H1 (cell line): ENCODE measurements around the gene KCNH4. TPM values are rescaled to one million over a fixed set of nuclear protein-coding genes. Genes with fewer than 3 reads are reported as not detected.

Source experiments
- CTCF ChIA-PET: fragments of 300-600 bp; sonication (Branson Sonifier 250); formaldehyde crosslinking; loops from one replicate; lab custom pipeline; 2021; ENCODE audit not compliant: partially characterized antibody; lab: Charles Lee
- POLR2A ChIA-PET: fragments of 300-600 bp; sonication (Branson Sonifier 250); formaldehyde crosslinking; loops from one replicate; lab custom pipeline; 2021; ENCODE audit warnings: inconsistent platforms; ENCODE audit not compliant: partially characterized antibody; lab: Charles Lee
- DNase-seq, 2 experiments: peaks; one replicate each; pipeline versions ENCODE4 v3.0.0 to v3.0.0-alpha.2; 2010 to 2022; ENCODE audit warnings: low spot score in 2 of 2, low read depth in 1 of 2, mixed read lengths in 1 of 2
- FAIRE-seq: peaks from 2 replicates; lab custom pipeline; 2011; peaks lifted over from hg19 to GRCh38; lab: Jason Lieb, UNC
- H2AFZ ChIP-seq: 2 replicates; pipeline ENCODE4 v1.8.1; 2012; ENCODE audit warnings: low read length, inconsistent platforms
- H2AK5ac ChIP-seq: 2 replicates; pipeline ENCODE4 v1.6.1; 2013; ENCODE audit warnings: low read depth, low read length
- H2BK120ac ChIP-seq: replicated peaks from 2 replicates; pipeline ENCODE3; 2013; ENCODE audit warnings: low read depth, low read length, inconsistent platforms
- H2BK12ac ChIP-seq: 2 replicates; pipeline ENCODE4 v1.6.1; 2013; ENCODE audit warnings: low read depth, low read length
- H2BK15ac ChIP-seq: 2 replicates; pipeline ENCODE4 v1.6.1; 2013; ENCODE audit warnings: low read length
- H2BK20ac ChIP-seq: 2 replicates; pipeline ENCODE4 v1.6.1; 2013; ENCODE audit warnings: low read length
- H2BK5ac ChIP-seq: 2 replicates; pipeline ENCODE4 v1.6.1; 2013; ENCODE audit warnings: low read depth, low read length
- H3K14ac ChIP-seq: 2 replicates; pipeline ENCODE4 v1.6.1; 2013; ENCODE audit warnings: inconsistent platforms; ENCODE audit not compliant: insufficient read length
- H3K18ac ChIP-seq: 2 replicates; pipeline ENCODE4 v1.6.1; 2013; ENCODE audit warnings: low read length; ENCODE audit errors: extremely low read depth
- H3K23ac ChIP-seq: 2 replicates; pipeline ENCODE4 v1.6.1; 2013; ENCODE audit warnings: inconsistent platforms; ENCODE audit not compliant: insufficient read length
- H3K23me2 ChIP-seq: 2 replicates; pipeline ENCODE4 v1.6.1; 2013; ENCODE audit warnings: low read depth, low read length
- H3K27ac ChIP-seq: 2 replicates; pipeline ENCODE4 v1.6.1; 2011; ENCODE audit warnings: low read depth, low read length, inconsistent platforms
- H3K27me3 ChIP-seq, 4 experiments: replicated peaks in 1 of 4; 1 replicate in 1 of 4; 2 replicates in 3 of 4; pipeline versions ENCODE4 v1.6.1 to v1.8.1; 2011 to 2013; ENCODE audit warnings: low read length in 3 of 4, mild to moderate bottlenecking in 3 of 4, inconsistent platforms in 2 of 4, mixed read lengths in 2 of 4, moderate library complexity in 1 of 4; ENCODE audit not compliant: control insufficient read depth in 3 of 4, insufficient read depth in 3 of 4; ENCODE audit errors: extremely low read depth in 1 of 4
- H3K36me3 ChIP-seq, 4 experiments: 2 replicates each; pipeline versions ENCODE4 v1.6.1 to v1.8.1; 2011 to 2013; ENCODE audit warnings: mild to moderate bottlenecking in 4 of 4, low read length in 3 of 4, moderate library complexity in 2 of 4, control low read depth in 1 of 4, inconsistent platforms in 1 of 4; ENCODE audit not compliant: insufficient read depth in 4 of 4, control insufficient read depth in 2 of 4
- H3K4ac ChIP-seq: replicated peaks from 2 replicates; pipeline ENCODE3; 2013; ENCODE audit warnings: low read length, low read depth, mixed read lengths, inconsistent platforms; ENCODE audit not compliant: insufficient read length
- H3K4me1 ChIP-seq, 4 experiments: replicated peaks in 1 of 4; 1 replicate in 1 of 4; 2 replicates in 3 of 4; pipeline versions ENCODE4 v1.6.1 to v1.8.1; 2011 to 2013; ENCODE audit warnings: low read length in 3 of 4, inconsistent platforms in 2 of 4, mixed read lengths in 1 of 4; ENCODE audit not compliant: insufficient read depth in 4 of 4, control insufficient read depth in 3 of 4
- H3K4me2 ChIP-seq, 2 experiments: 2 replicates each; pipeline versions ENCODE4 v1.6.1 to v1.8.1; 2011 to 2013; ENCODE audit warnings: low read depth in 2 of 2, low read length in 2 of 2, control low read depth in 1 of 2, inconsistent platforms in 1 of 2, mild to moderate bottlenecking in 1 of 2; ENCODE audit not compliant: insufficient read depth in 1 of 2
- H3K4me3 ChIP-seq, 4 experiments: fragments of 200-600, 300-600 bp in 1 of 4; sonication (generic), shearing (Covaris generic), sonication (Bioruptor Twin) in 1 of 4; 2 replicates each; pipeline versions ENCODE4 v1.5.1 to v1.8.1; 2011 to 2016; ENCODE audit warnings: low read length in 4 of 4, low read depth in 3 of 4, control low read depth in 2 of 4, inconsistent platforms in 2 of 4, mild to moderate bottlenecking in 2 of 4, mixed read lengths in 1 of 4, moderate library complexity in 1 of 4; ENCODE audit not compliant: insufficient read depth in 2 of 4; ENCODE audit errors: extremely low read depth in 1 of 4
- H3K56ac ChIP-seq: replicated peaks from 2 replicates; pipeline ENCODE3; 2013; ENCODE audit warnings: low read depth, mild to moderate bottlenecking, mixed read lengths, low read length, inconsistent platforms; ENCODE audit not compliant: insufficient read length
- H3K79me1 ChIP-seq: 2 replicates; pipeline ENCODE4 v1.6.1; 2013; ENCODE audit warnings: low read depth, low read length, control low read depth
- H3K79me2 ChIP-seq, 2 experiments: 2 replicates each; pipeline versions ENCODE4 v1.6.1 to v1.8.1; 2012 to 2013; ENCODE audit warnings: low read length in 2 of 2, mild to moderate bottlenecking in 2 of 2, inconsistent platforms in 1 of 2; ENCODE audit not compliant: insufficient read depth in 2 of 2, control insufficient read depth in 1 of 2
- H3K9ac ChIP-seq, 4 experiments: replicated peaks in 1 of 4; 1 replicate in 1 of 4; 2 replicates in 3 of 4; pipeline versions ENCODE4 v1.6.1 to v1.8.1; 2011 to 2013; ENCODE audit warnings: low read depth in 3 of 4, low read length in 3 of 4, control low read depth in 2 of 4, mild to moderate bottlenecking in 2 of 4, moderate library complexity in 2 of 4, inconsistent platforms in 1 of 4; ENCODE audit errors: extremely low read depth in 1 of 4
- H3K9me3 ChIP-seq, 2 experiments: 2 replicates each; pipeline versions ENCODE4 v1.6.1 to v1.8.1; 2012 to 2013; ENCODE audit warnings: mild to moderate bottlenecking in 2 of 2, moderate library complexity in 2 of 2, control low read depth in 1 of 2, inconsistent platforms in 1 of 2, low read depth in 1 of 2, low read length in 1 of 2, mixed read lengths in 1 of 2; ENCODE audit not compliant: insufficient read depth in 2 of 2
- H4K20me1 ChIP-seq, 2 experiments: replicated peaks in 1 of 2; 2 replicates each; pipeline versions ENCODE3 to v1.8.1; 2011 to 2013; ENCODE audit warnings: inconsistent platforms in 2 of 2, low read length in 2 of 2, mild to moderate bottlenecking in 1 of 2; ENCODE audit not compliant: insufficient read depth in 2 of 2, control insufficient read depth in 1 of 2
- H4K5ac ChIP-seq: 2 replicates; pipeline ENCODE4 v1.6.1; 2013; ENCODE audit warnings: low read length, low read depth, mixed read lengths, inconsistent platforms; ENCODE audit not compliant: insufficient read length
- H4K8ac ChIP-seq: 2 replicates; pipeline ENCODE4 v1.8.0; 2013; ENCODE audit warnings: mild to moderate bottlenecking, moderate library complexity, low read length, inconsistent platforms; ENCODE audit not compliant: insufficient read depth; ENCODE audit errors: extremely low read depth
- H4K91ac ChIP-seq: replicated peaks from 2 replicates; pipeline ENCODE3; 2013; ENCODE audit warnings: low read length, mixed read lengths, inconsistent platforms; ENCODE audit not compliant: insufficient read length
- CHD1 ChIP-seq: IDR thresholded peaks from 2 replicates; pipeline ENCODE4 v1.6.1; 2012; ENCODE audit warnings: low read depth, low read length, improper control_type of control experiment
- GTF2F1 ChIP-seq: IDR thresholded peaks from 2 replicates; pipeline ENCODE4 v1.6.1; 2012; ENCODE audit warnings: low read depth, low read length, improper control_type of control experiment, borderline replicate concordance
- JUN ChIP-seq: IDR thresholded peaks from 2 replicates; pipeline ENCODE4 v1.6.1; 2011; ENCODE audit warnings: low read depth, mild to moderate bottlenecking, improper control_type of control experiment, low read length
- KDM5A ChIP-seq: fragments of 200-600 bp; IDR thresholded peaks from 2 replicates; pipeline ENCODE4 v1.7.1; 2012; ENCODE audit warnings: mild to moderate bottlenecking, low read length, inconsistent platforms, mixed read lengths
- NRF1 ChIP-seq: IDR thresholded peaks from 2 replicates; pipeline ENCODE4 v1.6.1; 2011; ENCODE audit warnings: mild to moderate bottlenecking, low read depth, low read length, improper control_type of control experiment
- POLR2A ChIP-seq, 2 experiments: IDR thresholded peaks; 1 replicate in 1 of 2; 2 replicates in 1 of 2; pipeline ENCODE4 v1.6.1; 2011; ENCODE audit warnings: low read depth in 2 of 2, low read length in 2 of 2, mild to moderate bottlenecking in 2 of 2; ENCODE audit errors: control extremely low read depth in 1 of 2
- SP4 ChIP-seq: IDR thresholded peaks from 2 replicates; pipeline ENCODE4 v1.6.1; 2012; ENCODE audit warnings: low read length, inconsistent platforms
- SRF ChIP-seq: IDR thresholded peaks from 2 replicates; pipeline ENCODE4 v1.6.1; 2011; ENCODE audit warnings: mild to moderate bottlenecking, low read depth, low read length, moderate library complexity
- SUZ12 ChIP-seq: fragments of 200-600 bp; sonication (generic); IDR thresholded peaks from 2 replicates; pipeline ENCODE4 v1.6.1; 2012; ENCODE audit warnings: mild to moderate bottlenecking, inconsistent platforms, low read length, moderate library complexity, mixed read lengths
- ZNF274 ChIP-seq: IDR thresholded peaks from 2 replicates; pipeline ENCODE4 v1.7.0; 2012; ENCODE audit warnings: low read length, borderline replicate concordance; ENCODE audit errors: extremely low read depth
- WGBS, 2 experiments: shearing (Covaris generic) in 1 of 2; methylation state at CpG; one replicate each; pipeline versions ENCODE4 v1.1.6 to v1.1.7; 2013 to 2015; ENCODE audit warnings: low lambda C conversion rate in 2 of 2, mixed read lengths in 2 of 2, inconsistent platforms in 1 of 2, low coverage in 1 of 2, missing lambda C conversion rate in 1 of 2; ENCODE audit not compliant: insufficient replicate concordance in 2 of 2, insufficient coverage in 1 of 2, insufficient read length in 1 of 2; ENCODE audit errors: extremely low coverage in 1 of 2, missing lambda C conversion rate in 1 of 2; 5-methylcytosine and 5-hydroxymethylcytosine counted together
- polyA plus RNA-seq, 7 experiments: library from polyadenylated mRNA; depleted of rRNA in 3 of 7; stranded (reverse) in 5 of 7; unstranded in 2 of 7; fragments of >200 nt in 5 of 7; fragments of 200-250 nt in 2 of 7; gene quantifications; 1 replicate in 5 of 7; 2 replicates in 1 of 7; 4 replicates in 1 of 7; pipeline versions ENCODE4 v1.2.1 to v1.2.3, GENCODE V29; 2011 to 2013; ENCODE audit warnings: missing spikeins in 2 of 7, mixed read lengths in 2 of 7
- total RNA-seq: library from RNA; stranded (reverse); fragmentation: NEBNext Ultra II Directional; extraction: Animal tissue kit (Norgen Biotek cat#: 25700); gene quantifications from 2 replicates; pipeline ENCODE4 v1.2.1, GENCODE V29; 2021
- TF ChIP-seq, protein P1 (sequence below), 3 experiments: IDR thresholded peaks; 1 replicate in 2 of 3; 2 replicates in 1 of 3; pipeline versions ENCODE4 v1.5.1 to v1.6.1; 2011; ENCODE audit warnings: low read length in 3 of 3, mild to moderate bottlenecking in 3 of 3, inconsistent platforms in 2 of 3, low read depth in 1 of 3, moderate library complexity in 1 of 3; ENCODE audit not compliant: insufficient read depth in 1 of 3; ENCODE audit errors: control extremely low read depth in 1 of 3

Gene KCNH4
- total and polyA plus RNA-seq, 2 of the 8 experiments (the other 6 are each of a cell fraction or from before 2014, with no cell fraction given), result 0.44 to 0.47 TPM

DNA sequence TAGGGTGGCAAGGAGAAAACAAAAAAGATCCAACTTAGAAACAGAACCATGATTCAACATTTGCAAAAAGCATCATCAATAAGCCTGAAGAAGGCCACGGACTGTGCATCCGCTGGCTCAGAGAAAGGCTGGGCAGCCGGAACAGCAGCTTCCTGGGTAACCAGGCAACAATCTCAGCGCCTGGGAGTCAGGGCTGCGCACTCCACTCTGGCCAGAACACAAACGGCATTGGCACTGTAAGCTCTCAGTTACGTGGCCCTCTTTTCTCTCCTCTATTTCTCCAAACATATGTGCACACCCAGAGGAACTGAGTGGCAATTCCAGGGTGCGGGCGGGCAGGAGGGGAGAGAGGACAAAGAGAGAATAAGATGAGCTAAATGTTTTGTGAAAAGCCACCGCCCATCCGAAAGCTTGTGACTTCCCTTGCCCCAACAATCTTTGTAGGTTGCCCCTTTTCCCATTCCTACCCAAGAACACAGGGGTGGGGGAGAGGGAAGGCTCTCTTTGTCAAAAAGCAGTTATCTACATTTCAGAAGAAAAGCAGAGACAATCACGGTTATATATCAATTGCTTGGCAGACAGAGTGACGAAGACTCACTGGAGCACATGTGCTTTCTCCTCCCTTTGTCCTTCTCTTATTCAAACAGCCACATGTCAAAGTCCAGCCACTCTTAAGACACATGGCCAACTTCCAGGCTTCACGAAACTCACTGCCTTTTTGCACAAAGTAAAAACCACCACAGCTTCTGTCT lies 19.9 kb upstream of the KCNH4 start:
- no peak overlapping the region for H2BK120ac ChIP-seq
- no peak overlapping the region for H4K8ac ChIP-seq
- no peaks in the 10 kb centered on the region for H4K20me1 ChIP-seq
- H3K4me1 ChIP-seq, result no peaks in the 10 kb centered on the region
- ChIA-PET CTCF (interaction anchor here (1.1 to 7.4 kb wide), 6 partner anchors 11 to 105 kb away, joined by 3 to 34 read pairs (median 4); no protein-coding TSS in a partner anchor), POLR2A (interaction anchor here (0.6 to 1.4 kb wide), 2 partner anchors 9 to 1759 kb away, joined by 3 read pairs; no protein-coding TSS in a partner anchor)
- TF ChIP-seq GTF2F1 (no peak), KDM5A (no peak), ZNF274 (no peak), CHD1 (no peak), SUZ12 (no peak), POLR2A (IDR thresholded peaks at IDR 0.05; ENCODE audit: control extremely low read depth in 1 of 2, low read depth in 2 of 2, low read length in 2 of 2) (no peak), NRF1 (no peak), SRF (no peak), SP4 (no peak), JUN (no peak)
- TF ChIP-seq, protein P1, sequence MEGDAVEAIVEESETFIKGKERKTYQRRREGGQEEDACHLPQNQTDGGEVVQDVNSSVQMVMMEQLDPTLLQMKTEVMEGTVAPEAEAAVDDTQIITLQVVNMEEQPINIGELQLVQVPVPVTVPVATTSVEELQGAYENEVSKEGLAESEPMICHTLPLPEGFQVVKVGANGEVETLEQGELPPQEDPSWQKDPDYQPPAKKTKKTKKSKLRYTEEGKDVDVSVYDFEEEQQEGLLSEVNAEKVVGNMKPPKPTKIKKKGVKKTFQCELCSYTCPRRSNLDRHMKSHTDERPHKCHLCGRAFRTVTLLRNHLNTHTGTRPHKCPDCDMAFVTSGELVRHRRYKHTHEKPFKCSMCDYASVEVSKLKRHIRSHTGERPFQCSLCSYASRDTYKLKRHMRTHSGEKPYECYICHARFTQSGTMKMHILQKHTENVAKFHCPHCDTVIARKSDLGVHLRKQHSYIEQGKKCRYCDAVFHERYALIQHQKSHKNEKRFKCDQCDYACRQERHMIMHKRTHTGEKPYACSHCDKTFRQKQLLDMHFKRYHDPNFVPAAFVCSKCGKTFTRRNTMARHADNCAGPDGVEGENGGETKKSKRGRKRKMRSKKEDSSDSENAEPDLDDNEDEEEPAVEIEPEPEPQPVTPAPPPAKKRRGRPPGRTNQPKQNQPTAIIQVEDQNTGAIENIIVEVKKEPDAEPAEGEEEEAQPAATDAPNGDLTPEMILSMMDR (IDR thresholded peaks at IDR 0.05; ENCODE audit: control extremely low read depth in 1 of 3, insufficient read depth in 1 of 3, low read depth in 1 of 3, low read length in 3 of 3), result no peak
- no peak overlapping the region for H3K18ac ChIP-seq
- H3K36me3 ChIP-seq, result peaks cover 0 to 9% (median 4%) of the 10 kb centered on the region in 4 experiments; a peak in 5 of 8 replicates
- H3K4me2 ChIP-seq, result no peak overlapping the region
- H3K9me3 ChIP-seq, result no peaks in the 10 kb centered on the region
- no peaks in the 10 kb centered on the region for H3K79me1 ChIP-seq
- no peak overlapping the region for H4K91ac ChIP-seq
- H3K14ac ChIP-seq, result no peak overlapping the region
- no peak overlapping the region for H2BK12ac ChIP-seq
- H2BK20ac ChIP-seq, result no peak overlapping the region
- no peak overlapping the region for H3K4ac ChIP-seq
- H3K27me3 ChIP-seq, result no peaks in the 10 kb centered on the region
- no peaks in the 10 kb centered on the region for H3K79me2 ChIP-seq
- H4K5ac ChIP-seq, result no peak overlapping the region
- DNase-seq, result no peak
- no peak overlapping the region for H3K23ac ChIP-seq
- H2AK5ac ChIP-seq, result no peak overlapping the region
- H3K9ac ChIP-seq, result no peak overlapping the region
- FAIRE-seq, result no peak
- no peaks in the 10 kb centered on the region for H3K23me2 ChIP-seq
- no peak overlapping the region for H2AFZ ChIP-seq
- H3K27ac ChIP-seq, result no peak overlapping the region
- H3K56ac ChIP-seq, result no peak overlapping the region
- no peak overlapping the region for H2BK15ac ChIP-seq
- H3K4me3 ChIP-seq, result no peak overlapping the region
- H2BK5ac ChIP-seq, result no peak overlapping the region; the same call in 1 of the 2 replicates
- WGBS, 2 experiments, result 92% methylated on average over 14 of the region's 14 CpGs; no CpG with 5 or more reads in 1 of the 2 experiments
